GM21381 (cell line): ENCODE results near the gene DPF3.

ENCODE experiments used
- ATAC-seq: cut with Tn5 transposase; IDR thresholded peaks from one replicate; pipeline ENCODE4 v1.9.1; 2021; ENCODE audit warnings: mild to moderate bottlenecking, moderate library complexity; ENCODE audit not compliant: unreplicated experiment

The DPF3 gene

GRCh38 chr14:72904840-72905561 is 11.1 kb upstream of the DPF3 start:
- no peak for ATAC-seq

- ATAC-seq = no peak
These were observed 10.3 kb upstream of the DPF3 start for GRCh38 chr14:72904218-72904617.

- no peak for ATAC-seq
These were observed 9.8 kb upstream of the DPF3 start for GRCh38 chr14:72903716-72904115.

GRCh38 chr14:72902801-72903530 is 9.1 kb upstream of the DPF3 start:
- ATAC-seq = no peak

DNA sequence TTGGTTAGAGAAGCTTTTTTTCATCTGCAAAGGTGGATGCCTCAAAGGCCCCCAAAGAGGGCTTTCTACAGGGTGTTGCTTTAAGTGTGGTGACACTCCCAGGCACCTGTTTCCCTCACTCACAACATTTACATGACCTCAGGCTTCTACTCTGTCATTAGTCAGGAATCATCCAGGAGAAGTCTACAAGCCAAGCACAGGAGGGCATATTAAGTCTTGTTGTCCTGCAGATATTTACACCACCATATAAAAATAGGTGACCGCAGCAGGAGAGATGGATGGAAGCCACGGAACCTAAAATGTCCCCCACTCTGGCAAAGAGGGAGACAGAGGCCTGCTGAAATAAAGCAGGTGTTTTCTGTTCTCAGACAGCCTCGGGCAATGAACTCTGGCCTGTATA is 7.5 kb upstream of the DPF3 start:
- no peak for ATAC-seq

DNA sequence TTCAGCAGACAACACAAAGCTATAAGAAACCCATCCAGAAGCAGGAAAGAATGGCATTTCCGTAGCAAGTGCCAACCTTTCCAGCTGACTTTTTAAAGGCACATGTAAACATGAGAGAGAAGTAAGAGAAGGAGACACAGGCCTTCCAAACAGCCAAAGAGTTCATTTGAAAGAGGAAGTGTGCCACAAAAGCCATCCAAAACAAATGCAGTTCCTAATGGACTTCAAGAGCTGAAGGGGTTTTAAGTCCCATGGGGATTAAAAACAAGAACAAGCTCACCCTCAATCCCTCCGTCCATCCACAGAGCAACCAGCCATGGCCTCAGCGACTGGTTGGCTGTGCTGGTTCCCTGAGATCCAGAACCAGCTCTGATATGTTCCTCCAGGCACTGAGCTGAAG is 4.5 kb upstream of the DPF3 start:
- no peak for ATAC-seq

- ATAC-seq = no peak
These were observed 900 bp upstream of the DPF3 start for GRCh38 chr14:72894623-72895378.

DNA sequence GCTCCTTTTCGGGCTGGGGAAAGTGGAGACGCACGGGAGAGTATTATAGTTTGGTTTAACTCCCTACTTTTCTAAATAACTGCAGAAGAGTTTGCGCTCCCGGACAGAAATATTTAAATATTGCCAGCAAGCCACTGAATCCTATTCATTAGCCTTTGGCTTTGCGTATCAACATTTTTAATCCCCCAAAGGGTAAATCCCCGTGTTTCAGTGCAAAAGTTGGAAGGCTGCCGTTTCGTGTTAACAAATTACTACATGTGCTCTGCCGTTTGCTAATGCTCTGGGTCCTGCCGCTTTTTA is 372 bp upstream of the DPF3 start:
- ATAC-seq = no peak

GRCh38 chr14:72892879-72893635 is 844 bp downstream of the DPF3 start:
- ATAC-seq = no peak

DNA sequence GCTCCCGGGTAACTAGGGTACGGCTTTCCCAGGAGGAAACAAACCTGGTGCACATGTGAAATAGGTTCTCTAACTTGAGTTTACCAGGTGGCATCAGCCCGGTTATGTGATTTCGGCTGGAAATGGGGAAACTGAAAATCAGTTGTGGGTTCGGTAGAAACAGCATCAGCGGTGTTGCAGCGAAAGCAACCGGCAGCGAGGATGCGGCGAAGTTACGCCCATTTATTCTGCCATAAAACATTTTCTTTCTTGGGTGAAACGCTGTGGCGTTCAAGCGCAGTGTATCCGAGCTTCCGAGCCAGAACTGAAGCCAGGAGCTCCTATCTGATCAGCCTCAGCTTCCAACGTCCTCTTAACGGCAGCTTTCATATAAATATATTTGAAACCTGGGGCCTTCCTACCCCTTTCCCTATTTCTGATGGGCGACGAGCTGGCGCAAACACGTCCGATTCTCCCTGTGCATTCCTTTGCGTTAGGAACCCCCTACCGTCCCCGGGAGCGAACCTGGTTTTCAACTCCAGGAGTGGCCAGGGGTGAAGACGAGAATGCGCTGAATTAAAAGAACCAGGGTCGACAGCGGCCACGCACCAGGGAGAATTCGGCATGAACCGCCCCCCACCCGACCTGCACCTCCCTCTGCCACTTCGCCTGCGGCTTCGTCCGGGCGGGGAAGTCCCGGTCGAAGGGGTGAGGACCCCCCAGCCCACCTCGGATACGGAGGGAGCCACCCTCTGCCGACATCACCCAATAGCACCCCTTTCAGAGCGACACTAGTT is 1.6 kb downstream of the DPF3 start:
- no peak for ATAC-seq

DNA sequence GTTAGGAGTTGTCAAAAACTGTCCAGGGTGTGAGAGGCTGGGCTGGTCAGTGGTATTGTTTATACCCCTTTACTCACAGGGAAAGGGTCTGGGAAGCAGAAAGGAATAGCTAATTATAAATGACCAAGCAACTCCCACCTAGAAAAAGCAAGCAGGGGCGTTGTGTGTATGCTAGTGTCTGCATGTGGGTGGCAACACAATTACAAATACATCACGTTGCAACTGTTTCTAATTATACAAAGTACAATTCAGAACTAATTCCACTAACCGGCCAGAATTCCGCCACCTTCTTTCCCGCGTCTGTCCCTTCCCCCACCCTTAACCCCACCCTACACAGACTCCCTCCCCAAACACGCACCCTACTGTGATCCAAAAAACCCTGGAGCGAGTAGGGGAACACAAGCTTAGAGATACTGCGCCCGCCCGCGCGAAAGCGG is 2.2 kb downstream of the DPF3 start:
- no peak for ATAC-seq

- ATAC-seq = no peak
These were observed 4.5 kb downstream of the DPF3 start for GRCh38 chr14:72889366-72889765.

DNA sequence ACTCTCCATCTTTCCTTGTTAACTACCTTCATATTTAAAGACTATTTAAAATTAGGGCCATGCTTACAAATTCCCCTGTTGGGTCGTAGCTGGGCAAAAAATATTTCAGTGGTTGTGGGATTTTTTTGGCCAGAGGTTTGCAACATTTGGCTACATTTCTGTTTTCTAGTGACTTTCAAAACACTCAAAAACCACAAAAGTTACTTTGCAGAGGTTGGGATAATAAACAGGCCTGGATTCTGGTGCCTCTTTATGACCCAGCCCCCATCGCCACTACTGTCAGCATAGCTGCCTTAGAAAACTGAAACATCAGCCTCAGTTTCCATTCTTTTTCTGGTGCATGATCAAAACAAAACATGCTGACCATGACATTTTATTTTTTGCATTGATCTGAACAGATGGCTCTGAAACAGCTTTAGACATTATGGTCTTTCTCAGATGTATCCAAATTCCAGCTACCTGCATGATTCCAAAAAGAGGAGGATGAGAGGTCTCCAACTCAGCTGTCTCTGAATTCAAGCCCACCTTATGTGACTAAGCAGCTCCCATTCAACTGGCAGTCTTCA is 5.2 kb downstream of the DPF3 start:
- no peak for ATAC-seq

DNA sequence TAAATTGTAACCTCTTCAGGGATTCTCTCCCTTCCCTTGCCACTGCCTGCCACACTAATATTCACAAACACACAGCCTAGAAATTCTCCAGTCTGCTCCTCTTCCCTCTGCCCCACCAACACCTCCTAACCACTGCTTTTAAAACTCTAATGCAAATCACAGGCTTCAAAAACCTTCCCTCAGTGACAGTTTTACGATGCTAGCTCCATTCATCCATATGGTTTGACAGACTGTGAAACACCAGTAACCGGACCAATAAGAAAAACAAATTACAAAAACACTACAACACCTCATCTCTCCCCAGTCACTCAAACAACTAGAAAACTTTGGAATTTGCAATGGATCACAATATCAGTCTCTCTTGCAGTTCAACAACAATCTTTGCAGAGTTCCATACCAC is 5.7 kb downstream of the DPF3 start:
- ATAC-seq = no peak

DNA sequence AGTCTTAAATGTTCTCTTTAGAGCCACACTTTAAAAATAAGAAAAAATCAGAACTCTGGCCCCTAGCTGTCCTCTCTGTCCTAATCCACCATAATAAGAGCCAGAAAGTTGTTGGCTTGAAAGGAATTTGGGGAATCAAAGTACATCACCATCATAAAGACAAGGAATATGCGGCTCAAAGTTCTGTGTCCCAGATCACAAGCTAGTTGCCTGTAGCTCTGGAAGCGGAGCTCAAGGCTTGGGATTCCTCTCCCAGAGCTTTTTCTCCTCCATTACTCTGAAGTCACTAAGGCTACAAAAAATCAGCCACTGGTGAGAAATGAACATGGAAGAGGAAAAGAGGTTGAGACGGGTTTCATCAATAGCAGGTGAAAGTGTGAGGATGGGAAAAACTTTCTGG is 6.4 kb downstream of the DPF3 start:
- no peak for ATAC-seq

DNA sequence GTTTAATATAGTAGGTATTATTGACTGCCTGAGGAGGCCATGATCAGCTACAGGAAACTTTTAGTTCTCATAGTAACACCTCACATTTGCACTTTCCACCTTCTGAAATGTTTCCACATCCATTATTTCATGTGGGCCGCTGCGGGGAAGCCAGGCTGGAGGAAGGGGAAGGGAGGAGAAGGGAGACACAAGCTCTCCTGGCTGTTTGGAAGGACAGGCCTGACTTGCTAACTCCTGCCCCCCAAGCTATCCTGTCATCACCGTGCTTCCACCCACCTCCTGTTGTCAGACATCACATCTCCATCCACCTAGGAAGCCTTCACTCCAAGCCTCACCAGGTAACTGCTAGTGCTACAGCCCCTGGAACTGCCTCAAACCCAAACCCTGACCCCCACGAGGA is 9.5 kb downstream of the DPF3 start:
- ATAC-seq = no peak

- ATAC-seq = peak; percentile 76
These were observed 9.9 kb downstream of the DPF3 start for GRCh38 chr14:72883961-72884360.

DNA sequence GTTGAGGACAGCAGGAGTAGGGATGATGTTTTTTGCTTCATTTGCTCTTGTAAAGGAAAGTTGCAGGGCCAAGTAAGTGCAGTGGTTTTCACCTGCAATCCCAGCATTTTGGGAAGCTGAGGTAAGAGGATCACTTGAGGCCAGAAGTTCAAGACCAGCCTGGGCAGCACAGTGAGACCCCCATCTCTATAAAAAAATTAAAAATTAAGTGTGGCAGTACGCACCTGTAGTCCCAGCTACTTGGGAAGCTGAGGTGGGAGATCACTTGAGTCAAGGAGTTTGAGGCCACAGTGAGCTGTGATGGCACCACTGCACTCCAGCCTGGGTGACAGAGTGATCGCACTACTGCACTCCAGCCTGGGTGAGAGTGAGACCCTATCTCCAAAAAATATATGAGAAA is 10.8 kb downstream of the DPF3 start:
- ATAC-seq = no peak

DNA sequence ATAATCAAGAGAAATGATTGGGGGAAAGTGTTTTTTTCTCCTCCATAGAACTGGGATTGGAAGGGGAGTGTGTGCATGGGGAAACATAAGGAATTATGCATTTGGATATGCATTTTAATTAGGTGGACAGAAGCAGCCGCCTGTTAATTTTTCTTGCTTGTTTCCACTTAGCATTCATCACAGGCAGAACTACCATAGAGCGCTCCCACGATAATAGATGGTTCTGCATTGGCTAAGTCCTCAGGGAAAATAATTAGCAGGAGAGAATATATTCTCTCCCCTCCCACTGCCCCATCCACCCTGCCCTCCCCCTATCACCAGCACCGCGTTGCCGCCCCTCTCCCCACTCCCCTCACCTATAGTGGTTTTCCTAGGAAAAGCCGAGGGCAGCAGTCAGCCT is 11.4 kb downstream of the DPF3 start:
- no peak for ATAC-seq

DNA sequence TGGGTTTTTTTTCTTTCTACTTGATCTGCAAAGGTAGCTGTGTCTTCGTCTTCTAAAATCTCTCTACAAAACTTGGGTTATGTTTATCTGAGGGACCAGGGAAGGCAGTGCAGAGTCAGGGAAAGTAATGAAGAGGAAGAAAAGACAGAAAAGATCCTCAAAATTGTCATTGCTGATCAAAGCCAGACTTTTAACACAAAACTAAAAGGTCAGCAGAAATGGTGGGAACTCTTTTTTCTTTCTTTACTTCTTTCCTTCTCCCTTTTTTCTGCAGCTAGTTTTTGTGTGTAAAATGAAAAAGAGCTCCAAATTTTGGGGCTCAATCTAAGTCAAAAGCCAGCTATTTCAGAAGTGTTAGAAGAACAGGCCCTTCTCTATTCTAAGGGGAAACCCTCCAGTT is 11.9 kb downstream of the DPF3 start:
- no peak for ATAC-seq
